ENCODE measurements around the gene ADGRA1. TPM values are rescaled to one million over a fixed set of nuclear protein-coding genes. Genes with fewer than 3 reads are reported as not detected.
A peak's percentile ranks its signal among the peaks of the same experiment; 100 is the strongest.
"Not testable (repeated sequence)": the region's sequence is repeated elsewhere in the genome, so short reads cannot be mapped to it uniquely, and the experiment has no call there.

ADGRA1 gene
- total and polyA plus RNA-seq, 3 experiments from 2014 or later, result not detected

DNA sequence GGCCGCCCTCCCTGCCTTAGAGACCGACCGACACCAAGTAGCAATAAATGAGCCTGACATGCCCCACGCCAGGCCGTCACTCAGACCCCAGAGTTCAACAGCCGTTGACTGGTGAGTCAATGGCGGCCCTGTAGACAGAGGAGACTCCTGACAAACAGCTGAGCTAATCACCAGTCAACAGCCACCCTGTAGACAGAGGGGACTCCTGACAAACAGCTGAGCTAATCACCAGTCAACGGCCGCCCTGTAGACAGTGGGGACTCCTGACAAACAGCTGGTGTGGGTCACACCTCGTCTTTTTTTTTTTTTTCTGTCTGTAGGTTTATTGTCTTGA, 55.4 kb downstream of the ADGRA1 start:
- peaks cover 19 to 48% of the 10 kb centered on the region in 2 donors for H3K27me3 Mint-ChIP-seq
- Histone ChIP-seq H3K9me3 (ENCODE audit: low read length) (no peaks in the 10 kb centered on the region), H3K4me1 (ENCODE audit: insufficient read depth, low read length) (no peaks in the 10 kb centered on the region), H3K4me3 (ENCODE audit: low read length) (no peak overlapping the region), H3K27me3 (ENCODE audit: insufficient read depth, low read length, poor library complexity, severe bottlenecking) (peaks cover 4% of the 10 kb centered on the region), H3K27ac (ENCODE audit: low read depth, low read length) (no peak overlapping the region), H3K36me3 (ENCODE audit: insufficient read depth, low read length) (no peaks in the 10 kb centered on the region)
- DNase-seq, result no peak
- no peak overlapping the region for H3K27ac Mint-ChIP-seq
- peaks cover 3 to 9% (median 7%) of the 10 kb centered on the region in 5 donors for H3K9me3 Mint-ChIP-seq
- CTCF ChIA-PET, result interaction anchor here (0.7 to 2.7 kb wide), 7 partner anchors 8 to 187 kb away, joined by 3 to 10 read pairs (median 4); partner anchors contain the start of gene ADAM8
- H3K36me3 Mint-ChIP-seq, result peaks cover 0 to 13% (median 0%) of the 10 kb centered on the region in 3 donors
- peaks cover 0 to 11% (median 4%) of the 10 kb centered on the region in 3 donors for H3K4me1 Mint-ChIP-seq
- H3K4me3 Mint-ChIP-seq, result no peak overlapping the region
- POLR2A ChIA-PET, result no interaction called here

DNA sequence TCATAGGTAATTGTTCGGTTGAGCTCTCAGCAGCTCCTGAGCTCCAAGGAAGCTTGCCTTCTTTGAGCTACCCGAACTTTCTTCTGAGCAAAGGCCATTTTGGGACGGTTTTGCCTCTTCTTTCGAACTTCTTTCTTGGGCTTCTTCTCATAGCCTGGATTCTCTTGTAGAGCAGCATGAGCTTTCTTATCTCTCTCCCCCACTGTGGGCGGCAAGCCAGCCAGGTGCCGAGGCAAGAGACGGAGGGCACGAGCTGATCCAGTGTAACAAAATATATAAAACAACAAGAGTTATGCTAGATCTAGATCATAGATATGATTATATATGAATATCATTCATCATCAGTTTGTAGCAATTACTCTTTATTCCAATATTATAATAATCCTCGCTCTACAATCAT, 55.8 kb downstream of the ADGRA1 start:
- Mint-ChIP-seq H3K4me1 (peaks cover 0 to 11% (median 4%) of the 10 kb centered on the region in 3 donors), H3K27ac (no peak overlapping the region), H3K9me3 (peaks cover 3 to 9% (median 7%) of the 10 kb centered on the region in 5 donors), H3K36me3 (peaks cover 0 to 13% (median 0%) of the 10 kb centered on the region in 3 donors), H3K4me3 (peak overlapping the region in 1 of 7 donors; percentile 49), H3K27me3 (peaks cover 21 to 52% of the 10 kb centered on the region in 2 donors)
- Histone ChIP-seq H3K4me1 (ENCODE audit: insufficient read depth, low read length) (no peaks in the 10 kb centered on the region), H3K4me3 (ENCODE audit: low read length) (no peak overlapping the region), H3K27ac (ENCODE audit: low read depth, low read length) (no peak overlapping the region), H3K36me3 (ENCODE audit: insufficient read depth, low read length) (no peaks in the 10 kb centered on the region), H3K9me3 (ENCODE audit: low read length) (no peaks in the 10 kb centered on the region), H3K27me3 (ENCODE audit: insufficient read depth, low read length, poor library complexity, severe bottlenecking) (peaks cover 4% of the 10 kb centered on the region)
- POLR2A ChIA-PET, result no interaction called here
- DNase-seq, result no peak
- CTCF ChIA-PET, result interaction anchor here (0.7 to 2.7 kb wide), 7 partner anchors 8 to 186 kb away, joined by 3 to 10 read pairs (median 4); partner anchors contain the start of gene ADAM8

GRCh38 chr10:133144771-133145170, 57.0 kb downstream of the ADGRA1 start:
- H3K4me3 Mint-ChIP-seq, result peak overlapping the region in 1 of 7 donors; percentile 8

GRCh38 chr10:133150226-133150625, 62.5 kb downstream of the ADGRA1 start:
- H3K27ac Mint-ChIP-seq, result no peak overlapping the region
- ChIA-PET POLR2A (no interaction called here), CTCF (no interaction called here)
- peaks cover 3 to 11% (median 9%) of the 10 kb centered on the region in 5 donors for H3K9me3 Mint-ChIP-seq
- Histone ChIP-seq H3K27ac (ENCODE audit: low read depth, low read length) (no peak overlapping the region), H3K36me3 (ENCODE audit: insufficient read depth, low read length) (no peaks in the 10 kb centered on the region), H3K4me1 (ENCODE audit: insufficient read depth, low read length) (no peaks in the 10 kb centered on the region), H3K27me3 (ENCODE audit: insufficient read depth, low read length, poor library complexity, severe bottlenecking) (peaks cover 4% of the 10 kb centered on the region), H3K4me3 (ENCODE audit: low read length) (no peak overlapping the region), H3K9me3 (ENCODE audit: low read length) (no peaks in the 10 kb centered on the region)
- no peak overlapping the region for H3K4me3 Mint-ChIP-seq
- no peaks in the 10 kb centered on the region for H3K4me1 Mint-ChIP-seq
- H3K27me3 Mint-ChIP-seq, result peaks cover 19 to 60% of the 10 kb centered on the region in 2 donors
- peaks cover 0 to 13% (median 0%) of the 10 kb centered on the region in 3 donors for H3K36me3 Mint-ChIP-seq
- DNase-seq, result no peak

More at GRCh38 chr10:133144771-133145170, 57.0 kb downstream of the ADGRA1 start:
- peaks cover 0 to 11% (median 4%) of the 10 kb centered on the region in 3 donors for H3K4me1 Mint-ChIP-seq
- H3K36me3 ChIP-seq (ENCODE audit: insufficient read depth, low read length), result no peaks in the 10 kb centered on the region
- H3K36me3 Mint-ChIP-seq, result peaks cover 0 to 13% (median 0%) of the 10 kb centered on the region in 3 donors
- no peaks in the 10 kb centered on the region for H3K9me3 ChIP-seq (ENCODE audit: low read length)
- peaks cover 3 to 10% (median 9%) of the 10 kb centered on the region in 5 donors for H3K9me3 Mint-ChIP-seq
- H3K4me1 ChIP-seq (ENCODE audit: insufficient read depth, low read length), result no peaks in the 10 kb centered on the region
- H3K4me3 ChIP-seq (ENCODE audit: low read length), result no peak overlapping the region
- no peak for DNase-seq
- ChIA-PET CTCF (interaction anchor here (2.0 to 2.7 kb wide), 2 partner anchors 131 to 185 kb away, joined by 5 to 10 read pairs; partner anchors contain the start of gene ADAM8), POLR2A (no interaction called here)
- no peak overlapping the region for H3K27ac Mint-ChIP-seq
- H3K27me3 ChIP-seq (ENCODE audit: insufficient read depth, low read length, poor library complexity, severe bottlenecking), result peaks cover 4% of the 10 kb centered on the region
- no peak overlapping the region for H3K27ac ChIP-seq (ENCODE audit: low read depth, low read length)
- peaks cover 29 to 64% of the 10 kb centered on the region in 2 donors for H3K27me3 Mint-ChIP-seq

- Histone ChIP-seq H3K27me3 (ENCODE audit: insufficient read depth, low read length, poor library complexity, severe bottlenecking) (peaks cover 4% of the 10 kb centered on the region), H3K27ac (ENCODE audit: low read depth, low read length) (no peak overlapping the region), H3K36me3 (ENCODE audit: insufficient read depth, low read length) (no peaks in the 10 kb centered on the region), H3K4me1 (ENCODE audit: insufficient read depth, low read length) (no peaks in the 10 kb centered on the region), H3K4me3 (ENCODE audit: low read length) (no peak overlapping the region), H3K9me3 (ENCODE audit: low read length) (no peaks in the 10 kb centered on the region)
- H3K36me3 Mint-ChIP-seq, result peaks cover 0 to 13% (median 0%) of the 10 kb centered on the region in 3 donors
- H3K4me3 Mint-ChIP-seq, result no peak overlapping the region
- DNase-seq, result no peak
- POLR2A ChIA-PET, result no interaction called here
- peaks cover 3 to 11% (median 9%) of the 10 kb centered on the region in 5 donors for H3K9me3 Mint-ChIP-seq
- H3K27me3 Mint-ChIP-seq, result peaks cover 17 to 56% of the 10 kb centered on the region in 2 donors
- H3K27ac Mint-ChIP-seq, result no peak overlapping the region
- no peaks in the 10 kb centered on the region for H3K4me1 Mint-ChIP-seq
- CTCF ChIA-PET, result no interaction called here
These were observed 62.9 kb downstream of the ADGRA1 start for GRCh38 chr10:133150656-133151055.

GRCh38 chr10:133151071-133151470, 63.3 kb downstream of the ADGRA1 start:
- H3K27ac ChIP-seq (ENCODE audit: low read depth, low read length); H3K4me3 ChIP-seq (ENCODE audit: low read length); H3K9me3 ChIP-seq (ENCODE audit: low read length); POLR2A ChIA-PET; H3K36me3 ChIP-seq (ENCODE audit: insufficient read depth, low read length); H3K27ac Mint-ChIP-seq; CTCF ChIA-PET; H3K4me1 Mint-ChIP-seq; DNase-seq; H3K4me3 Mint-ChIP-seq; H3K27me3 ChIP-seq (ENCODE audit: insufficient read depth, low read length, poor library complexity, severe bottlenecking); H3K4me1 ChIP-seq (ENCODE audit: insufficient read depth, low read length): not testable (repeated sequence)
- Mint-ChIP-seq H3K9me3 (peaks cover 3 to 11% (median 9%) of the 10 kb centered on the region in 5 donors), H3K36me3 (peaks cover 0 to 13% (median 0%) of the 10 kb centered on the region in 3 donors), H3K27me3 (peaks cover 17 to 55% of the 10 kb centered on the region in 2 donors)

DNA sequence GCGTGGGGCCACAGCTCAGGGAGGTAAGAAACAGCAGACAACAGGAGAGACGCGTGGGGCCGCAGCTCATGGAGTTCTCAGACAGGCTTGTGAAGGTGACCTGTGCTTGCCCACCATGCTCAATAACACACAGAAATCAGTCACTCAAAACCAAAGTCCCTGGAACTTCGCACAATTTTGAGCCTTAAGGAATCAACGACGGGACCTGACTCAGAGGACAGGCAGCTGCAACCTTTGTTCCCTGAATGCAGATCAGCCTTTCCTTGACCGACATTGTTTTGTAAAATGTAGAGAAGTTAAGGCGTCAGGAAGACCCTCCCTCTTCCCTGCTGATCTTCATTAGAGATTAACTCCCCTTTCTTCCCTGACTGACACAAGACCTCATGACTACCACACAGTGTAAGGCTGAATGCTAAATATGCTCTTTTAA, 63.8 kb downstream of the ADGRA1 start:
- no peaks in the 10 kb centered on the region for H3K9me3 ChIP-seq (ENCODE audit: low read length)
- no peaks in the 10 kb centered on the region for H3K36me3 ChIP-seq (ENCODE audit: insufficient read depth, low read length)
- H3K27me3 Mint-ChIP-seq, result peaks cover 17 to 51% of the 10 kb centered on the region in 2 donors
- no peak overlapping the region for H3K27ac ChIP-seq (ENCODE audit: low read depth, low read length)
- peaks cover 3 to 11% (median 9%) of the 10 kb centered on the region in 5 donors for H3K9me3 Mint-ChIP-seq
- no peak for DNase-seq
- CTCF ChIA-PET, result no interaction called here
- peaks cover 0 to 9% (median 0%) of the 10 kb centered on the region in 3 donors for H3K36me3 Mint-ChIP-seq
- H3K4me1 Mint-ChIP-seq, result no peaks in the 10 kb centered on the region
- no peak overlapping the region for H3K4me3 ChIP-seq (ENCODE audit: low read length)
- no peaks in the 10 kb centered on the region for H3K4me1 ChIP-seq (ENCODE audit: insufficient read depth, low read length)
- H3K4me3 Mint-ChIP-seq, result no peak overlapping the region
- peak overlapping the region in 1 of 8 donors; percentile 68 for H3K27ac Mint-ChIP-seq
- H3K27me3 ChIP-seq (ENCODE audit: insufficient read depth, low read length, poor library complexity, severe bottlenecking), result peaks cover 4% of the 10 kb centered on the region
- POLR2A ChIA-PET, result no interaction called here

DNA sequence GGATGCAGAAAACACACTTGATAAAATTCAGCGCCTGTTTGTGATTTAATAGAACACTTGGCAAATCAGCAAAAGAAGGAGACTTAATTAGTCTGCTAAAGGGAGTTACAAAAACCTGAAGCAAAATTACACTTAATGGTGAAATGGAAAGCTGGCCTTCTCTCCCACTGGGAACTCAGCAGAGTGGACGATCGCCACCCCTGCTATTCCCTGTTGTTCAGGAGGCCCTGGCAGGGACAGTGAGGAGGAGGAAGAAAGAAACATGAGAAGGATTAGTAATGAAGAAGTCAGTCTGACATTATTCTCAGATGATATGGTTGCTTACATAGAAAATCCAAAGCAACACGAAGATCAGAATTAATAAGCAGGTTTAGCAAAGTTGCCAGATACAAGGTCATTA, 66.7 kb downstream of the ADGRA1 start:
- no peak overlapping the region for H3K27ac Mint-ChIP-seq
- CTCF ChIA-PET, result no interaction called here
- H3K27me3 Mint-ChIP-seq, result peaks cover 5 to 22% of the 10 kb centered on the region in 2 donors
- Histone ChIP-seq H3K4me3 (ENCODE audit: low read length) (no peak overlapping the region), H3K36me3 (ENCODE audit: insufficient read depth, low read length) (no peaks in the 10 kb centered on the region), H3K27me3 (ENCODE audit: insufficient read depth, low read length, poor library complexity, severe bottlenecking) (no peaks in the 10 kb centered on the region), H3K9me3 (ENCODE audit: low read length) (no peaks in the 10 kb centered on the region), H3K27ac (ENCODE audit: low read depth, low read length) (no peak overlapping the region), H3K4me1 (ENCODE audit: insufficient read depth, low read length) (no peaks in the 10 kb centered on the region)
- H3K4me3 Mint-ChIP-seq, result peak overlapping the region in 1 of 7 donors; percentile 55
- H3K36me3 Mint-ChIP-seq, result no peaks in the 10 kb centered on the region
- no peak for DNase-seq
- no peaks in the 10 kb centered on the region for H3K4me1 Mint-ChIP-seq
- POLR2A ChIA-PET, result no interaction called here
- peaks cover 0 to 2% (median 0%) of the 10 kb centered on the region in 5 donors for H3K9me3 Mint-ChIP-seq
